ENCODE results near the gene LARGE1. TPM values are rescaled to one million over a fixed set of nuclear protein-coding genes. Genes with fewer than 3 reads are reported as not detected.
"Not testable (repeated sequence)": the region's sequence is repeated elsewhere in the genome, so short reads cannot be mapped to it uniquely, and the experiment has no call there.

The LARGE1 gene
- total RNA-seq, 1 donor from 2014 or later = 140 TPM

- intact Hi-C loops (cut with DNase I) = no loop called here
- DNase-seq = no peak
- peak; percentile 26 for ATAC-seq (ENCODE audit: poor library complexity)
Observed at GRCh38 chr22:33867118-33867866, 53.0 kb downstream of the LARGE1 start.

- DNase-seq (no peak), ATAC-seq (ENCODE audit: poor library complexity) (no peak)
- intact Hi-C loops (cut with DNase I) = no loop called here
Observed at GRCh38 chr22:33866511-33866910, 53.8 kb downstream of the LARGE1 start.

- no peak for ATAC-seq (ENCODE audit: poor library complexity)
- intact Hi-C loops (cut with DNase I) = no loop called here
- no peak for DNase-seq
Observed at GRCh38 chr22:33865996-33866395, 54.3 kb downstream of the LARGE1 start.

GRCh38 chr22:33865248-33865647 is 55.0 kb downstream of the LARGE1 start:
- ATAC-seq (ENCODE audit: poor library complexity) = no peak
- no peak for DNase-seq
- intact Hi-C loops (cut with DNase I) = no loop called here

- intact Hi-C loops (cut with DNase I) = no loop called here
- peak; percentile 83 for ATAC-seq (ENCODE audit: poor library complexity)
Observed at GRCh38 chr22:33864723-33865130, 55.5 kb downstream of the LARGE1 start.

GRCh38 chr22:33861216-33861875 is 58.9 kb downstream of the LARGE1 start:
- intact Hi-C loops (cut with DNase I) = no loop called here
- ATAC-seq (ENCODE audit: poor library complexity) = no peak
- no peak for DNase-seq

More at GRCh38 chr22:33864723-33865130, 55.5 kb downstream of the LARGE1 start:
- peak; percentile 62 for DNase-seq

GRCh38 chr22:33860386-33860785 is 59.9 kb downstream of the LARGE1 start:
- intact Hi-C loops (cut with DNase I) = no loop called here
- no peak for ATAC-seq (ENCODE audit: poor library complexity)
- DNase-seq = no peak

- intact Hi-C loops (cut with DNase I) = no loop called here
- ATAC-seq (ENCODE audit: poor library complexity) (no peak), DNase-seq (no peak)
Observed at GRCh38 chr22:33859311-33859710, 61.0 kb downstream of the LARGE1 start.

- ATAC-seq (ENCODE audit: poor library complexity); intact Hi-C loops (cut with DNase I); DNase-seq: not testable (repeated sequence)
Observed at GRCh38 chr22:33858653-33859052, 61.6 kb downstream of the LARGE1 start.

- intact Hi-C loops (cut with DNase I); ATAC-seq (ENCODE audit: poor library complexity); DNase-seq: not testable (repeated sequence)
Observed at GRCh38 chr22:33857767-33858166, 62.5 kb downstream of the LARGE1 start.

- intact Hi-C loops (cut with DNase I) = no loop called here
- DNase-seq = no peak
Observed at GRCh38 chr22:33854724-33855123, 65.6 kb downstream of the LARGE1 start.

GRCh38 chr22:33853200-33854097 is 66.8 kb downstream of the LARGE1 start:
- ATAC-seq (ENCODE audit: poor library complexity) (peak; percentile 87), DNase-seq (peak; percentile 82)
- intact Hi-C loops (cut with DNase I) = no loop called here

More at GRCh38 chr22:33854724-33855123, 65.6 kb downstream of the LARGE1 start:
- no peak for ATAC-seq (ENCODE audit: poor library complexity)

GRCh38 chr22:33851821-33852384 is 68.4 kb downstream of the LARGE1 start:
- intact Hi-C loops (cut with DNase I) = no loop called here
- no peak for ATAC-seq (ENCODE audit: poor library complexity)
- DNase-seq = no peak

GRCh38 chr22:33851240-33851639 is 69.0 kb downstream of the LARGE1 start:
- ATAC-seq (ENCODE audit: poor library complexity) (no peak), DNase-seq (no peak)
- intact Hi-C loops (cut with DNase I) = no loop called here

- intact Hi-C loops (cut with DNase I) = no loop called here
- DNase-seq (no peak), ATAC-seq (ENCODE audit: poor library complexity) (no peak)
Observed at GRCh38 chr22:33850724-33851123, 69.6 kb downstream of the LARGE1 start.

- ATAC-seq (ENCODE audit: poor library complexity) (no peak), DNase-seq (no peak)
- intact Hi-C loops (cut with DNase I) = no loop called here
Observed at GRCh38 chr22:33850193-33850592, 70.1 kb downstream of the LARGE1 start.

GRCh38 chr22:33848251-33848650 is 72.0 kb downstream of the LARGE1 start:
- intact Hi-C loops (cut with DNase I) = no loop called here
- no peak for ATAC-seq (ENCODE audit: poor library complexity)
- DNase-seq = no peak

- ATAC-seq (ENCODE audit: poor library complexity) = peak; percentile 33
- no peak for DNase-seq
- intact Hi-C loops (cut with DNase I) = no loop called here
Observed at GRCh38 chr22:33844273-33844672, 76.0 kb downstream of the LARGE1 start.

Measured in Right ventricle myocardium superior (tissue), 1 donor.